Fibroblast of the aortic adventitia (primary cell): ENCODE measurements around the gene PSMA6. TPM values are rescaled to one million over a fixed set of nuclear protein-coding genes. Genes with fewer than 3 reads are reported as not detected.
A peak's percentile ranks its signal among the peaks of the same experiment; 100 is the strongest.

Source experiments
- DNase-seq: peaks from one replicate; pipeline ENCODE4 v3.0.0-alpha.2; 2010; ENCODE audit warnings: low read depth
- H3K4me3 ChIP-seq: 2 replicates; pipeline ENCODE4 v1.5.1; 2011; ENCODE audit warnings: low read depth, mild to moderate bottlenecking, control low read depth, low read length, moderate library complexity
- CTCF ChIP-seq: IDR thresholded peaks from 2 replicates; pipeline ENCODE4 v1.5.1; 2011; ENCODE audit warnings: mild to moderate bottlenecking, low read length, control low read depth, inconsistent platforms; ENCODE audit not compliant: insufficient read depth
- total RNA-seq: library from RNA; depleted of rRNA; stranded (reverse); fragments of >200 nt; gene quantifications from 2 replicates; pipeline ENCODE4 v1.2.3, GENCODE V29; 2012; ENCODE audit warnings: low replicate concordance

Gene PSMA6
- total RNA-seq, 1 donor, result 184 TPM

DNA sequence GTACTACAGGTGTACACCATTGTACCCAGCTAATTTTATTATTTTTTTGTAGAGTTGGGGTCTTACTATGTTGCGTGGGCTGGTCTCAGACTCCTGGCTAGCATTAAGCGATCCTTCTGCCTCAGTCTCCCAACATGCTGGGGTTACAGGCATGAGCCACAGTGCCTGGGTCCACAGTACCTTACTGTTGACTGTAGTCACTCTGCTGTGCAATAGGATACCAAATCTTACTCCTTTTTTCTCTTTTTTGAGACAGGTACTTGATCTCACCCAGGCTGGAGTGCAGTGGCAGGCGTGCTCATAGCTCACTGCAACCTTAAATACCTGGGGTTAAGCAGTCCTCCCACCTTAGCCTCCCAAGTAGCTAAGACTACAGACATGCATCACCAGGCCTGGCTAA, 25.6 kb downstream of the PSMA6 start:
- no peak for DNase-seq
- no peak overlapping the region for H3K4me3 ChIP-seq
- TF ChIP-seq CTCF, result no peak

DNA sequence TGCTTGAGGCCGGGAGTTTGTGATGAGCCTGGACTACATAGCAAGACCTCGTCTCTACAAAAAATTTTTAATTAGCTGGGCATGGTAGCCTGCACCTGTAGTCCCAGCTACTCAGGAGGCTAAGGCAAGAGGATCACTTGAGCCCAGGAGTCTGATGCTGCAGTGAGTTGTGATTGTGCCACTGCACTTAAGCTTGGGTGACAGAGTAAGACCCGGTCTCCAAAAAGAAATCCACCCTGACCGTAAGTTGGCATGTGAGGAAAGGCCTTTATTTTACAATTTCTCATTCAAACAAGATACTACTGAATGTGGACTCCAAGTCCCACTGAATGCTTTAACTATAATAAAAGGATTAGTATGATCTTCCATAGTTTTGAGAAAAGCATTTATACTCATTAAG, 27.3 kb downstream of the PSMA6 start:
- no peak overlapping the region for H3K4me3 ChIP-seq
- TF ChIP-seq CTCF, result no peak
- no peak for DNase-seq

- no peak for TF ChIP-seq CTCF
- no peak overlapping the region for H3K4me3 ChIP-seq
- no peak for DNase-seq
Observed at GRCh38 chr14:35320472-35320871, 28.3 kb downstream of the PSMA6 start.

GRCh38 chr14:35326375-35326774, 34.2 kb downstream of the PSMA6 start:
- DNase-seq, result no peak
- no peak overlapping the region for H3K4me3 ChIP-seq
- no peak for TF ChIP-seq CTCF

GRCh38 chr14:35331605-35332516, 39.7 kb downstream of the PSMA6 start:
- TF ChIP-seq CTCF, result no peak
- H3K4me3 ChIP-seq, result no peak overlapping the region
- peak; percentile 22 for DNase-seq

GRCh38 chr14:35332517-35333263, 40.5 kb downstream of the PSMA6 start:
- no peak for TF ChIP-seq CTCF
- peak; percentile 17 for DNase-seq
- no peak overlapping the region for H3K4me3 ChIP-seq
